HG02571 (cell line): Measurements from ENCODE around the gene AGAP1.

Experiments
- ATAC-seq: cut with Tn5 transposase; IDR thresholded peaks from one replicate; pipeline ENCODE4 v1.9.1; 2021; ENCODE audit warnings: mild to moderate bottlenecking, moderate library complexity; ENCODE audit not compliant: unreplicated experiment

Gene AGAP1

DNA sequence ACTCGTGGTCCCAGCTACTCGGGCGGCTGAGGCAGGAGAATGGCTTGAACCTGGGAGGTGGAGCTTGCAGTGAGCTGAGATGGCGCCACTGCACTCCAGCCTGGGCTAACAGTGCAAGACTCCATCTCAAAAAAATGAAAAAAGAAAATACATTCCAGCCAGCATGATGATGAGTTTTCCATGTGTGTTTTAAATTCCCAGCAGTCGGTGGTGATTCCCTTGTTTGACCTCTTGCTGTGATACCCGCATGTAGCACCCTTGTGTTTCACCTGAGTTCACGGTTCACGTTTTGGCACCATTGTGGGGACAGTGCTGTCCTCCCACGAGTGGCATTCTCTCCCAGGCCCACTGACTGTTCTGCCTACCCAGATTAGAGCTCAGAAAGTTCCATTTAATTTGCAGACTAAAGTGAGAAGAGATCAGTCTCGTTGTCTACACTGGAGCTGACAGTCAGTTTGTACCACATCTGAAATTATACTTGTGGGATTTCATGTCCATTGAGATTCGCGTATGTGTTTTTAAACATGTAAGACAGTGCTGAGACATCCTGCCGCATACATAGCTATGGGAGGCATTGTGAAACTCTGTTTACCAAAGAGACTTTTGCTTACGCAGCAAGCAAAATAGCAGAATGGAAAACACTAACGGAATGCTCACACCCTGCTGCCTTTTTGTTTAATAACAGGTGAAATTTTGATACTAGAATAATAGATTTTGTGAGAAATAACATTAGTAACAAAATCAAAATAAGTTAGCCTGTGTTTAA lies 517.3 kb downstream of the AGAP1 start:
- no peak for ATAC-seq

DNA sequence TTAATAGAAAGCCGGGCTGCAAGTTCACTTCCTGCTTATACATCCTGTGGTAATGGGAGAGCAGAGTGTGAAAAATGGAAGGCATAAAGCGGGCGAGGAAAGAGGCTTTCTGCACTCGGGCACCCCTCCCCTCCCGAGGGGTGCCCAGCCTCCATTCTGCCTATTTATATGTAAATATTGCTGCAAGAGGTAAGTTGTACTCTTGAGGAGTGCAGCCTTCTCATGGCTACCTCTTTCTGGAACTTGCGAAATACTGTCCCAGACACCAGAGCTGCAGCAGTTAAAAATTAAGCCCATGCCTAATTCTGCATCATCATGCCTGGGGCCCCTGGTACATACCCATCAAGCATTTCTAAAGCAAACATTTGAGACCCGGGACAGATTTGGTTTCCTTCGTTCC lies 518.3 kb downstream of the AGAP1 start:
- ATAC-seq, result no peak

DNA sequence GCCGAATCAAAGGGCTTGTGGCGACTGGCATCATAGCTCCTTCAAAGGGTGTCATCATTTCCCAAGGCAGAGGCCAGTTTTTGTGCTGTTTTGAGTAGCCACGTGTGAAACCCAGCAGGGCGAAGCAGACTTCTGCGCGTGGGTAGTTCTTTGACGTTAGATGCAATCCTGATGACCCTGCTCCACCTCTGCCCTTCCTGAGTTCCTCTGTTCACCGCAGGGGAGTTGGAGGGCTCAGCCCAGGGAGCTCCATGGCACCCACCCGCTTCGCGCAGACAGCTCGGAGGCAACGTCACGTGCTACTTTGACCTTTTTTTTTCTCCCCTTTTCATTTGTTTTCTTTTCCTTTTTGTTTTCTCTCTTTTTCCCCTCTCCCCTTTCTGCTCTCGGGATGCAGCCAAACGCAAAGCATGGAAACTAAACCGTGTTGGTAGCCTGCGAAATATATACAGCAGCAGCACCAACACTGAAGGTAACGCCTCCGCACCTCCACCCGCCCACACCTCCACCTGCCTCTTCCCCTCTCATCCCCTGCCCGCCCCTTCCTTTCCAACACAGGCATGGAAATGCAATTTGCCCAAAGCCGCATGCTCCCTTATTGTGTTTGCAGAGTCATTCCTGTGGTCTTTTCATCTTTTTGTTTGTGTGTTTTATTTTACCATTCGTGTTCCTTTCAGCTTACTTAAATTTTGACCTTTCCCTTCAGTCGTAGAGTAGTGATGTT lies 520.7 kb downstream of the AGAP1 start:
- ATAC-seq, result no peak

DNA sequence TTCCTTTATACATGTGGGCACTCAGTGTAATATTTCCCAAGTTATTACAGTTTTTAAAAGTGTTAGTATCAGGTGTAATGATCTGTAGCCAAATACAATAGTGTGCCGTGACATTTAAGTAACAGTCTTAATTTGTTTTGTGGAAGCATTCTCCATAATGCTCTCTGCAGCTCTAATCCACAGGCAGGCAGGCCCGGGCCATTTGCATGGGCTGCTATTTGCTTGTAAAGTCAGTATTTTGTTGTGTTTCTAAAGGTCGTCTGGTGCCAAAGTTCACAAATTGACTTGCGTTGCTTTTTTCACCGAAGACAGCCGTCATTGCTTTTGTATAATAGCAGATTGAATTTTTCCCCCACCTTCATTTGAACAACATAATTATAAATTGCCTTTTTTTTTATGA lies 521.3 kb downstream of the AGAP1 start:
- ATAC-seq, result no peak

DNA sequence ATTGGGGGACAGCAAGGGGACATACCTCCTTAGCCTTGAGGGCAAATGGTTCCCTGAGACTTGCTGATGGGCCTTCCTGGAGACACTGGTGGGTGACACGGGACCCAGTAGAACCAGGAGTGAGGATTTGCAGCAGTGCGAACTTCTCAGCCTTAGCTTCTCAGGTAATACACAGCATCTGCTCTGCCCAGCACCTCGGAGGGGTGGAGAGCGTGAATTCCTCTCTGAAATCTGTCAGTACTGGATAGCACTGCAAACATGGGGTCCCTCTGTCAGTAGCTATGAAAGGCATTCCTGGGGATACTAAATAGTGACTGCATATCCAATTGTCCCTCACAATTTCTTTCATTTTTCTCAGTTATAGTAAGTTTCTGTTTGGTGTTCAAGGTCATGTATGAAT lies 522.7 kb downstream of the AGAP1 start:
- ATAC-seq, result no peak

DNA sequence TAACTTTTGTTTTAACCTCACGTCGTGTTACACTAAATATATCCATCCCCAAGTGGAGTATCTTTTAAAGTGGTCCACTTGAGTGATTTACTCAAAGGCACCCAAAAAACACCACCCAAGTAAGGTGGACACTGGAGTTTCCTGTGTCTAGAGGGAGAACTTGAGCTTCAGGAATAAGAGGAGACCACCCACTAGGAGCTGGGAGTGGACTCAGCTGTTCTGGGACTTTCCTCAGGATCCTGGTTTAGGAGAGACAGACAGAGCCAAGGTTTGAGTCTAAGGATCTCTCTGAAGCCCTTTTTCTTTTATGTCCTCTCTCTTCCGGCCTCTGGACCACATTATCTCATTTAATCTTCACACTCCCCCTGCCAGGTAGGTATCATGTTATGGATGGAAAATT lies 523.6 kb downstream of the AGAP1 start:
- no peak for ATAC-seq

DNA sequence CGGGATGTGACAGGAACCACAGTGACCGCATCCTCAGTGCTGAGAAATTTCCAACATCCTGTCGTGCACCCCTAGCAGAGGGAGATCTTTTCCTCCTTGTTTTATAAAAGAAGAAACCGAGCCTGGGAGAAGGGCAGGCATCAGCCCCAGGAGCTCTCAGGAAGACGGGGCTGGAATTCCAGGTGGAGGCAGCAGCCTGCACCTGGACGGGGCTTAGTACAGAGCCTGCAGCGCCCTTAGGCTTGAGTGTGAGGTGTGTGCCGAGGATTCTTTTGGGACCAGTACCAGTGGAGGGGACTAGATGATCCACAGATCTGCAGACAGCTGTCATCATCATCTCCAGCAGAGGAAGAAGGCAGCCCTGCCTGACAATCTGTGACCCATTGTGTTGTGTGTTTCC lies 525.6 kb downstream of the AGAP1 start:
- no peak for ATAC-seq

DNA sequence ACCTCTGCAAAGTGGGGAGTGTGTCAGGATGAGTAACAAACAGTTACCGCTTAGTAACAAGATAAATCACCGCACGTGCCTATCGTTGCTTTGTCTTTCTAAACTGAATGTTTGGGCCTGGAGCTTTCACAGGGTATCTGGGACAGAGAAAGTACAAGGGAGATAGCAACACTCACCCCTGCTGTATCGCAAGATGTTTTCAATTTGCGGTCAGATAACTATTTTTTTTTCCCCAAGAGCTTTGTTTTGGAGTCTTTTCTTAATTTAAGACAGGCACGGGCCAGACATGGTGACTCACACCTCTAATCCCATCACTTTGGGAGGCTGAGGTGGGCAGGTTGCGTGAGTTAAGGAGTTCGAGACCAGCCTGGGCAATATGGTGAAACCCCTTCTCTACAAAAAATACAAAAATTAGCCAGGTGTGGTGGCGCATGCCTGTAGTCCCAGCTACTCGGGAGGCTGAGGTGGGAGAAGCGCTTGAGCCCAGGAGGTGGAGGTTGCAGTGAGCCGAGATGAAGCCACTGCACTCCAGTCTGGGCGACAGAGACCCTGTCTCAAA lies 527.7 kb downstream of the AGAP1 start:
- ATAC-seq, result no peak

DNA sequence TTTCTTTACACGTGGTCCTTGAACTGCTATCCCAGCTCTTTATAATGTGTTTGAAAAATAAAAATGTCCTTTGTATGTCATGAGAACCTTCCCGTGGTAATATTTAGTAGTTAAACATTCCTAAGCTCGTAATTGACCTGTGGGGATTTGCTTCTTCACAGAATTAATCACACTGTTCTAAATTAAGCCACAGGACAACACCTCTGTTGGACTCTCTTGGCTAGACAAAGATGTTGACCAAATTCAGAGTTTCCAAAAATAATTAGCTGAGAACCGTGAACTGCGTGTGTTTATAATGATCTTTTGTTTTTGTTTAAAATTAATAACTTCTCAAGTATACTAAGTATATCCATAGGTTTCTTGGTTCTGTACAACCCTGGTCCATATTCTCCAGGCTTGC lies 528.3 kb downstream of the AGAP1 start:
- ATAC-seq, result no peak

DNA sequence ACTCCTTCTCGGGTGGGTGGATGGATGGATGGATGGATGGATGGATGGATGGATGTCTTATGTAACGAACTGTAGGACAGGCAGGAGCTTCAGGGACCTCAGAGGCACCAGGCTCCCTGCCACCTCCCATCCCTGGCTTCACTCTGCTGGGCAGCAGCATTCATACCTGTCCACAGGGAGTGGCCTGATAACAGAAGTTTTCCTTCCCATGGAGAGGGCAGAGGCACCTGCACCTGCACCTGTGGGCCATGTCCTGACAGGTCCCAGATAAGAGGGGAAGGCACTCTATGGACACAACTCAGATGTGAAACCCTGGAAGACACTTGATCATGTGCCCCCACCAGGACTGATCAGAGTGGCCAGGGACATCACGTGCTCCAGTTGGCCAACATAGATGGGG lies 532.0 kb downstream of the AGAP1 start:
- ATAC-seq, result no peak

DNA sequence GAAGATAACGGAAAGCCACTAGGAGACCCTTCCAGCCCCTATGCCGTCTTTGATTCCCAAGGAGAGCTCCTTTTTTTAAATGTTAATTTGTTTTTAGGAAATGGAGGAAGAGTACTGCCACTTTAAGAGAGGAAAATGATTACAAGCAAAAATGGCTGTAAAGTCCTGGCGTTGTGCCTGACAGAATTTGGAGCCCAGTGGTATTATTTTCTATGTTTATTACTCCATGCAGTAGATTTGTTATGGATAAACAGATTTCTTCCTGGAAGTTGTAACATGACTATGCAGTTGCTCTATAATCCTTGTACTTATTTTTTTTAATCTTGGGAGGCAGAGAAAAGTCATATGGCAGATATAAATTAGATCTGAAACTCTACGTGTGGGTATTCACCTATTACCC lies 533.0 kb downstream of the AGAP1 start:
- ATAC-seq, result no peak

DNA sequence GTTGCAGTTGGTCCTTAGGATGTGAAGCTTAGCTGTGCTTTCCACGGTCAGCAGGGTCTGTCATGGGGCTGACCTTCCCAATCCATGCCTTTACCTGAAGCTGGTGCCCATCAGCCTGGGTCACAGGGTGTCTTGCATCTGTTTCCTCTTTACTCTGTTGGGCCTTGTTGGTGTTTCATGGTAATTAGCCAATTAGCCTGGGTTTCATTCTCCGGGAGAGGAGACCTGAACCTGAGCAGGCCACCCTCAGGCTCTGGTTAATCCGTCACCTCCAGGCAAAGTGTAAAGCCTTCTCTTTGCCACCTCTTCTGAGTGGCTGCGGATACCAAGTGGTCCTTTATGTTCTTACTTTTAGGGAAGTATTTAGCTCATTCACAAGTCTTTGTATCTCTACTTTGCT lies 534.2 kb downstream of the AGAP1 start:
- no peak for ATAC-seq

DNA sequence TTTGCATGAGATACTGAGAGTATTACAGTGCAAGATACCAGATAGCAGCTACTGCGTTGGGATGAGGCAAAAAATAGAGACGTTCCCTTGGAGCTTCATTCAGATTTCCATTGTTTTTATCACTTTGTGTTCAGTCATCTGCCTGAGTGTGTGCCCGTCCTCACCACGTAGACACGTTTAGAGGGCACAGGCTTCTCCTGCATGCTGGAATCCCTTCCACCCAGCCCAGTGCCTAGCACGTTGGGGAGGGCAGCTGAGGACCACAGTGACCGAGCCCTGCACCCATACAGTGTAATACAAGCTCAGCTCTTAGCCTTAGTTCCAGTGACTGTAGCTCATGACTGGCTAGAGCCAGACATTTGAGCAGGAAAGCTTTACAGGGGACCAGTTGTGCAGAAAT lies 539.6 kb downstream of the AGAP1 start:
- ATAC-seq, result no peak

DNA sequence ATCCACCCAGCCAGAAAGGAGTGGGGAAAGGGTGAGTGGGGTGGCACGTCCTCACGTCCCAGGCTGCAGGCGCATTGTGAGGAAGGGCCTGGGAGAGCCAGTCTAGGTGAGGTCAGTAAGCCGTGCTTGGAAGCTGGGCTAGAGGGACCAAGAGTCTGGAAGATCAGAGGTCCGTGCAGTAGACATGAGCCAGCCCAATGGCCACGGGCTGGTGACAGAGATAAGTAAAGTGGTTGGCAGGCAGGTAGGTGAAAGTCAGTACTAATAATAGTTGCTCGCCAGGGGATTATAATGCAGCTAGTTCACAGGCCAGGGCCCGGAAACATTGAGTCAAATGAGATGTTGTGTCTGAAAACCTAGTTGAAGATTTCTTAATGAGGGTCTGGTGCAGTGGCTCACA lies 541.1 kb downstream of the AGAP1 start:
- ATAC-seq, result no peak

DNA sequence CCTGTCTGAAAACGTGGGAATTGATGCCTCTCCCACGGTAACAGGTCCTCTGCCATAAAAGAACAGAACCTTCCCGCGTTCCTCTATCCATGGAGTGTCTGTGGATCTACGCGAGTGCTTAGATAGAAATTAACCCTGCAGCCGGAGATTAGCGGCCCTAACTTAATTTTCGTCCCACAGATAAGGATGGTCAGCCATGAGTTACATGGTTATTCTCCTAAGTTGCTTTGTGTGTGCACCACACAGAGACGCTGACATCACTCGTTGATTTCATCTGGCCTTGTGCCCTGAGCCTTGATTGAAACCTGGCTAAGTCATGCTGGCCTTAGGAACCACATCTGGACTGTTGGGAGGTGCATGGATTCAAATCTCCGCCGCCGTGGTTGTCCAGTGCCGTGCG lies 542.2 kb downstream of the AGAP1 start:
- no peak for ATAC-seq

DNA sequence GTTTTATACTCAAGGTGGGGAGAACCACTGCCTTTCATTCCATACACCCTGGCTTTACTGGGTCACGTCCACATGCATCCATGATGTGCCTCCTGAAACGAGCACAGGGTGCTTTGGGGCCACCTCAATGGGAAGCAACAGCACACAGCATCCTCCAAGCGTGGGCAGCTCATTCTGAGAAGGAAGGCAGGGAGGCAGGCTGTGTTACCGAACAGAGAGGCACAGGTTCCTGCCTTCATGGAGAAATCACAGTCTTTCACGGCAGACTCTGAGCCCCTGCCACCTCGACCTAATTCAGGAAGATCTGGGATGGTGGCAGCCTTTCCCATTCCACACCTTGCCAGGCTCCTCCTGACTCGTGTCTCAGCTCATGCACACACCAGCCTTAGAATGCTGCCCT lies 544.3 kb downstream of the AGAP1 start:
- ATAC-seq, result no peak

DNA sequence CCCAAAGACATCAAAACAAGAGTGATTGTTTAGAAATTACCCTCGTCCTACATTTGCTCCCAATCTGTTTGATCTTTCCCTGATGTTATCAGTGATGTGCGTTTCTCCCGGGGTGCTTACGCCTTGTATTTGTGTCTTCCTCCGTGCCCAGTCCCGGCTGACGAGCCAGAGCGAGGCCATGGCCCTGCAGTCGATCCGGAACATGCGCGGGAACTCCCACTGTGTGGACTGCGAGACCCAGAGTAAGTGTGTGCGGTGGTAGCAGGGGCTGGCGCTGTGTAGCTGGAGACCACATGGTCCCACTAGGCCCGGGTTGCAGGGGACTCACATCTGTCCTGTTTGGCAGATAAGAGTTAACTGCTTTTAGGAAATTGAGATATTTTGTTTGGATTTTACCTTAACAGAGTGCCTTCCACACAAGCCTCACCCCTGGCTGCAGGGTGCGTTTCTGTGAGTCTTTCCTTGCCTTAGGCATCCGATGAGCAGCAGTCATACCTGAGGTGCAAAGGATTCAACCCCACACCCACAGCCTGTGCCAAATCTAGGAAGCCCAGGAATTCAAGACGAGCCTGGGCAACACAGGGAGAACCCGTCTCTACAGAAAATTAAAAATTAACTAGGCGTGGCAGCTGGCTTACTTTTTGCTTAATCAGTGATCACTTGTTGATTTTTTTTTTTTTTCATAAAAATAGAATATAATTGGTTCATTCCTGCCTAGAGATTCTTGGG lies 546.9 kb downstream of the AGAP1 start:
- no peak for ATAC-seq

DNA sequence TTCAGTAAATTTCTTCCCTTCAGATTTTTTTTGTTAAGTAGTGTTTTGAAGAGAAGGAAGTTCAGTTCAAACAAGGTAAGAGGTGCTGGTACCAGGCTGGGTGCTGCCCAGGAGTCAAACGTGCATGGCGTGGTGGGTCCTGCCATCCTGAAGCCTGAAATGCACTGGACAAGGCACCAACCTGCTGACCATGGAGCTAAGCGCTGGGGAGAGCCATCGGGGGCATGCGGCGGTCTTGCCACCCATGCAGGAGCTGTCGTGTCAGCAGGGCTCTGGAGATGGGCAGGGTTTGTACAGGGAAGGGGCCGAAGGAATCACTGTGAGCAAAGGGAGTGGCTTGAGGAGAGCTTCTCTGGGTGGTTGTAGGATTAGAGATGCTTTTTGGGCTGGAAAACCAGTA lies 547.8 kb downstream of the AGAP1 start:
- ATAC-seq, result no peak

DNA sequence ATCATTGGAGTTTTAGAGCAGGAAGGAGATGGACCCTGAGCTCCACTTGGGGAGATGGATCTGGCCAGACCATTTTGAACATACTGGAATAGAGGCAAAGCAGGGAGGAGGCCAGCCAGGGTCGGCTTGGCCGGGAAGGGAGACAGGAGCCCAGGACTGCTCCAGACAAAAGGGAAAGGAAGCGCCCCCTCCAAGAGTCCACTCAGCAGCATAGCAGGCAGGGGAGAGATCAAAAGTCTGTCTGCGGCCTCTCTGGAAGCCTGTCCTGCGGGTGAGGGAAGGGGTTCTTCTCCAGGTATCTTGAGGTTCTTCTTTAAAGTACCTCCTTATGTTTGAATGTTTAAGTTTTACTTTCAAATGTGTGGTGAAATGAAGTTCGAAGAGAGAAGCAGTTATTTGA lies 548.2 kb downstream of the AGAP1 start:
- ATAC-seq, result no peak

DNA sequence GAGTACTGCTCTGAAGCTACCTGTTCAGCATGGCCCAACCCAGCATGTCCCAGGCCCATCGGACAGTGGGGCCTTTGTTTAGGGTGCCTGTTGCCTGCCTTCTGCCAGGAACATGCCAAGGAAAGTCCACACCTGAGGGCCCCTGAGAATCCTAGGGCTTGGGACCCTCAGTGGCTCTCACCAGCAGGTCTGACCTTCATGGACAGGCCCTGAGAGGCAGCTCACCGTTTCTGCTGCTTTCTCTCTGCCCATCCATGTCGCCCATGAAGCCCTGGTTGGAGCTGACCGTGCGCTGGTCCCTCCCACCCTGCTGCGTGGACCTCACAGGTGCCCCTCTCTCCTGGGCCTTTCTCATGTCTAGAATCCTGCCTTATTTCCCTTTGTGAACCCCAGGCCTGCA lies 550.3 kb downstream of the AGAP1 start:
- ATAC-seq, result no peak
